BJ (cell line): ENCODE data around the gene DOCK11. TPM values are rescaled to one million over a fixed set of nuclear protein-coding genes. Genes with fewer than 3 reads are reported as not detected.

ENCODE experiments used
- CTCF ChIA-PET: fragments of 350-600 bp; formaldehyde crosslinking; extraction: SDS; loops from one replicate; lab custom pipeline; 2021; ENCODE audit warnings: antibody characterized with exemption, inconsistent platforms; lab: Yijun Ruan, JAX
- POLR2A ChIA-PET: fragments of 300-600 bp; sonication (Branson Sonifier 250); formaldehyde crosslinking; extraction: SDS; loops from one replicate; lab custom pipeline; 2021; ENCODE audit warnings: antibody characterized with exemption; lab: Charles Lee
- DNase-seq: peaks from one replicate; pipeline ENCODE4 v3.0.0-alpha.2; 2011; ENCODE audit warnings: low read depth
- H3K27me3 ChIP-seq: 2 replicates; pipeline ENCODE4 v1.6.0; 2011; ENCODE audit warnings: low read length; ENCODE audit not compliant: control insufficient read depth, insufficient read depth
- H3K36me3 ChIP-seq: 2 replicates; pipeline ENCODE4 v1.5.1; 2011; ENCODE audit warnings: low read length; ENCODE audit not compliant: control insufficient read depth, insufficient read depth
- H3K4me3 ChIP-seq: 2 replicates; pipeline ENCODE4 v1.5.1; 2011; ENCODE audit warnings: low read depth, mild to moderate bottlenecking, control low read depth, low read length
- polyA plus RNA-seq: library from polyadenylated mRNA; depleted of rRNA; stranded (reverse); fragments of >200 nt; gene quantifications from 2 replicates; pipeline ENCODE4 v1.2.3, GENCODE V29; 2011
- TF ChIP-seq, protein P1 (sequence below): IDR thresholded peaks from 2 replicates; pipeline ENCODE4 v1.5.1; 2011; ENCODE audit warnings: low read depth, mild to moderate bottlenecking, control low read depth, inconsistent platforms, low read length, moderate library complexity; ENCODE audit not compliant: insufficient read depth

Gene DOCK11
- polyA plus RNA-seq, 1 experiment, result 10.3 TPM

- CTCF ChIA-PET, result no interaction called here
- POLR2A ChIA-PET, result no interaction called here
- DNase-seq, result no peak
Measured at GRCh38 chrX:118519411-118520215, 24.0 kb downstream of the DOCK11 start.

DNA sequence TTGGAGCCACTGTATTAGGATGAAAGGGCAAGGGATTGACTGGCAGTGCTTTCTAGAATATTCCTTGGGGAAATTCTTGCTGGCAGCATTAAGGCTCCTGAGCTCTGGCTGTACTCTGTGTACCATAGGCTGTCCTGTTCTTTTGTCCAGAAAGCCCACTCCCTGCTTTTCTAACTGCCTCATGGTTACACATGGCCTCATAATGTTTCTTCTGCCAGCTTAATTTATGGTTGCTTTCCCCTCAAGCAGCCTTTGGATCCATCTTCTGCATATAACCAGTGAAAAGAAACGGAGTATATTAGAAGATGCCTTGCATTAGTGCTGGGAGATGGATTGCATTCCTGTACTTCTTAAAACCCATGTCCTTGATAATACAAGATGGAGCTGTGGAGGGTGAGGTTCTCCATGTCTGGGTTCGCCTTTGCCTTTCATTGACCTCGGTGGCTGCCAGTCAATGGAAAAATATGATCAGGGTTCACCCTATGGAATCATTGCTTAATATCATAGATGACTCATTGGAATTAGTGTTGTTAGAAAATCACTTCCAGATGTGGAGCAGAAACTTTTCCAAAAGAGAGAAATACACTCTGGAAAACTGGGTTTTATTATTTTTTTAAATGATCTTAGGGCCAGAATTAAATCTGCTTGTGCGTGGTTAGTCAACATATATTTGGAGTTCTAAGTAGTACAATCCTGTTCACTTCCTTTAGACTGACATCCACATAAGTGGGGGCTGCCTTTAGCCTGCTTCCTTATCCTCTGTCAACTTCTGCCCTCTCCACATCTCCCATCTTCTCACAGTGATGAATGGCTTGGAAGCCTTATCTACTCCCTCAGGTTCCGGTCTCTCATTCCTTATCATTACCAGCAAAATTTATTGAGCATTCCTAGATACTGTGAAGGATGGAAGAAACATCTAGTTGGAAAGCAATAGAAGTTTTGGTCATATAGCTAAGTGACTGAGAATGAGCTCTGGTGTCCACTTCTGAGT is 24.9 kb downstream of the DOCK11 start:
- TF ChIP-seq, protein P1, sequence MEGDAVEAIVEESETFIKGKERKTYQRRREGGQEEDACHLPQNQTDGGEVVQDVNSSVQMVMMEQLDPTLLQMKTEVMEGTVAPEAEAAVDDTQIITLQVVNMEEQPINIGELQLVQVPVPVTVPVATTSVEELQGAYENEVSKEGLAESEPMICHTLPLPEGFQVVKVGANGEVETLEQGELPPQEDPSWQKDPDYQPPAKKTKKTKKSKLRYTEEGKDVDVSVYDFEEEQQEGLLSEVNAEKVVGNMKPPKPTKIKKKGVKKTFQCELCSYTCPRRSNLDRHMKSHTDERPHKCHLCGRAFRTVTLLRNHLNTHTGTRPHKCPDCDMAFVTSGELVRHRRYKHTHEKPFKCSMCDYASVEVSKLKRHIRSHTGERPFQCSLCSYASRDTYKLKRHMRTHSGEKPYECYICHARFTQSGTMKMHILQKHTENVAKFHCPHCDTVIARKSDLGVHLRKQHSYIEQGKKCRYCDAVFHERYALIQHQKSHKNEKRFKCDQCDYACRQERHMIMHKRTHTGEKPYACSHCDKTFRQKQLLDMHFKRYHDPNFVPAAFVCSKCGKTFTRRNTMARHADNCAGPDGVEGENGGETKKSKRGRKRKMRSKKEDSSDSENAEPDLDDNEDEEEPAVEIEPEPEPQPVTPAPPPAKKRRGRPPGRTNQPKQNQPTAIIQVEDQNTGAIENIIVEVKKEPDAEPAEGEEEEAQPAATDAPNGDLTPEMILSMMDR, result no peak
- Histone ChIP-seq H3K36me3 (no peaks in the 10 kb centered on the region), H3K27me3 (no peaks in the 10 kb centered on the region), H3K4me3 (no peak overlapping the region)
- DNase-seq, result no peak
- ChIA-PET CTCF (interaction anchor here (1.3 kb wide), 1 partner anchor 25 kb away, joined by 3 read pairs; the partner anchor contains the start of gene DOCK11), POLR2A (interaction anchor here (0.6 to 0.7 kb wide), 2 partner anchors 7 to 12 kb away, joined by 4 to 5 read pairs; no protein-coding TSS in a partner anchor)

More at GRCh38 chrX:118519411-118520215, 24.0 kb downstream of the DOCK11 start:
- TF ChIP-seq, protein P1, result no peak
- H3K27me3 ChIP-seq, result no peaks in the 10 kb centered on the region
- H3K4me3 ChIP-seq, result no peak overlapping the region
- no peaks in the 10 kb centered on the region for H3K36me3 ChIP-seq

- peak; percentile 56 for DNase-seq
- ChIA-PET CTCF (interaction anchor here (1.3 kb wide), 1 partner anchor 26 kb away, joined by 3 read pairs; the partner anchor contains the start of gene DOCK11), POLR2A (interaction anchor here (0.6 to 0.7 kb wide), 2 partner anchors 8 to 11 kb away, joined by 4 to 5 read pairs; no protein-coding TSS in a partner anchor)
- Histone ChIP-seq H3K4me3 (no peak overlapping the region), H3K27me3 (no peaks in the 10 kb centered on the region), H3K36me3 (no peaks in the 10 kb centered on the region)
- TF ChIP-seq, protein P1, result no peak
Measured at GRCh38 chrX:118521435-118521834, 25.8 kb downstream of the DOCK11 start.

DNA sequence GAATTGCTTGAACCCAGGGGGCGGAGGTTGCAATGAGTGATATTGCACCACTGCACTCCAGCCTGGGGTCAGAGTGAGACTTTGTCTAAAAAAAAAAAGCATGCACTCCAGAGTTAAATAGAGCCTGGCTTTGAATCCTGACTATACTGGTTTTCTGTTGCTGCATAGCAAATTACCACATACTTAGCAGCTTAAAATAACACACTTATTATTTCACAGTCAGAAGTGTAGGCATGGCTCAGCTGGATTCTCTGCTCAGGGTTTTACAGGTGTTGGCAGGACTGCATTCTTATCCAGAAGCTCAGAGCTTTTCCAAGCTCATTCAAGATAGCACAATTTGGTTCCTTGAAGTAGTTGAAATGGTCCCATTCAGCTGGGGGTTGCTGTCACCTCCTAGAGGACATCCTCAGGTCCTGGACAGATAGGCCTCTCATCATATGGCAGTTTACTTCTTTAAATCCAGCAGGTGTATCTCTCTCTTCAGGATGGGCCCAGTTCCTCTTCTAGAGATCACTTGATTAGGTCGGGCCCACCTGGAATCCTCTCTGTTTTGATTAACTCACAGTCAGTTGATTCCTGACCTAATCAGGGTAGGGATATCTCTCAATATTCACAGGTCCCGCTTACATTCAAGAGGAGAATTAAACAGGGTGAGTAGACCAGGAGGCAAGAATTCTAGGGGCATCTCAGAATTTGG is 26.8 kb downstream of the DOCK11 start:
- CTCF ChIA-PET, result no interaction called here

More for the DNA sequence above, 26.8 kb downstream of the DOCK11 start:
- TF ChIP-seq, protein P1, result no peak
- Histone ChIP-seq H3K36me3 (no peaks in the 10 kb centered on the region), H3K4me3 (no peak overlapping the region), H3K27me3 (no peaks in the 10 kb centered on the region)
- POLR2A ChIA-PET, result no interaction called here
- DNase-seq, result no peak
